Thyroid gland (tissue), 4 donors: ENCODE measurements around the gene FAM120AOS.

Source experiments
- CTCF ChIP-seq, 6 experiments: fragments of 200-600 bp in 3 of 6; fragments of 450-650 bp in 3 of 6; sonication (generic) in 3 of 6; IDR thresholded peaks; one replicate each; pipeline ENCODE4 v1.5.1; 2016 to 2019; ENCODE audit warnings: antibody characterized with exemption in 6 of 6, mild to moderate bottlenecking in 2 of 6, inconsistent platforms in 1 of 6, moderate library complexity in 1 of 6
- POLR2A ChIP-seq, 2 donors: fragments of 450-650 bp; IDR thresholded peaks; one replicate each; pipeline ENCODE4 v1.6.1; 2017; ENCODE audit warnings: antibody characterized with exemption in 2 of 2, mild to moderate bottlenecking in 2 of 2, moderate library complexity in 1 of 2

- TF ChIP-seq CTCF (IDR thresholded peaks at IDR 0.05) (no peak), POLR2A (IDR thresholded peaks at IDR 0.05) (no peak)
Measured at GRCh38 chr9:93436655-93437407, 16.6 kb downstream of the FAM120AOS start.
